Measurements from ENCODE around the gene HBD. TPM values are rescaled to one million over a fixed set of nuclear protein-coding genes. Genes with fewer than 3 reads are reported as not detected.

HBD gene
- total and polyA plus RNA-seq, 2 donors from 2014 or later: 1.3 to 5.6 TPM

- H3K4me1 ChIP-seq (ENCODE audit: control insufficient read depth in 2 of 3, insufficient read depth in 2 of 3, low read depth in 1 of 3, low read length in 3 of 3): no peaks in the 10 kb centered on the region
- no peaks in the 10 kb centered on the region for H3K36me3 ChIP-seq (ENCODE audit: control insufficient read depth in 2 of 3, insufficient read depth in 3 of 3, low read length in 3 of 3)
- H3K9me3 ChIP-seq (ENCODE audit: control insufficient read depth in 2 of 3, insufficient read depth in 1 of 3, low read length in 3 of 3): no peaks in the 10 kb centered on the region
- no peak overlapping the region for H3K4me3 ChIP-seq (ENCODE audit: low read length in 3 of 3)
- FAIRE-seq (no peak), DNase-seq (no peak)
- H3K27me3 ChIP-seq (ENCODE audit: control insufficient read depth, insufficient read depth, low read length): no peaks in the 10 kb centered on the region
- no peak overlapping the region for H3K27ac ChIP-seq (ENCODE audit: low read depth in 2 of 2, low read length in 2 of 2)
- H3K9ac ChIP-seq (ENCODE audit: low read length in 3 of 3): no peak overlapping the region
- TF ChIP-seq CTCF (IDR thresholded peaks at IDR 0.05; ENCODE audit: borderline replicate concordance, extremely low read depth, insufficient read depth): no peak
- intact Hi-C loops (cut with DNase I): no loop called here
Measured at GRCh38 chr11:5275369-5276110, 41.3 kb upstream of the HBD start.

GRCh38 chr11:5274395-5274794 is 40.1 kb upstream of the HBD start:
- H3K9ac ChIP-seq (ENCODE audit: low read length in 3 of 3): no peak overlapping the region
- FAIRE-seq: no peak
- intact Hi-C loops (cut with DNase I): no loop called here
- no peak for TF ChIP-seq CTCF (IDR thresholded peaks at IDR 0.05; ENCODE audit: borderline replicate concordance, extremely low read depth, insufficient read depth)
- no peaks in the 10 kb centered on the region for H3K4me1 ChIP-seq (ENCODE audit: control insufficient read depth in 2 of 3, insufficient read depth in 2 of 3, low read depth in 1 of 3, low read length in 3 of 3)
- H3K4me3 ChIP-seq (ENCODE audit: low read length in 3 of 3): no peak overlapping the region
- H3K27me3 ChIP-seq (ENCODE audit: control insufficient read depth, insufficient read depth, low read length): no peaks in the 10 kb centered on the region
- H3K27ac ChIP-seq (ENCODE audit: low read depth in 2 of 2, low read length in 2 of 2): no peak overlapping the region
- no peaks in the 10 kb centered on the region for H3K36me3 ChIP-seq (ENCODE audit: control insufficient read depth in 2 of 3, insufficient read depth in 3 of 3, low read length in 3 of 3)
- no peaks in the 10 kb centered on the region for H3K9me3 ChIP-seq (ENCODE audit: control insufficient read depth in 2 of 3, insufficient read depth in 1 of 3, low read length in 3 of 3)
- no peak for DNase-seq

GRCh38 chr11:5272395-5273017 is 38.2 kb upstream of the HBD start:
- Histone ChIP-seq H3K36me3 (ENCODE audit: control insufficient read depth in 2 of 3, insufficient read depth in 3 of 3, low read length in 3 of 3) (no peaks in the 10 kb centered on the region), H3K9ac (ENCODE audit: low read length in 3 of 3) (no peak overlapping the region), H3K4me1 (ENCODE audit: control insufficient read depth in 2 of 3, insufficient read depth in 2 of 3, low read depth in 1 of 3, low read length in 3 of 3) (no peaks in the 10 kb centered on the region), H3K27ac (ENCODE audit: low read depth in 2 of 2, low read length in 2 of 2) (no peak overlapping the region), H3K9me3 (ENCODE audit: control insufficient read depth in 2 of 3, insufficient read depth in 1 of 3, low read length in 3 of 3) (no peaks in the 10 kb centered on the region), H3K4me3 (ENCODE audit: low read length in 3 of 3) (no peak overlapping the region), H3K27me3 (ENCODE audit: control insufficient read depth, insufficient read depth, low read length) (no peaks in the 10 kb centered on the region)
- FAIRE-seq (no peak), DNase-seq (no peak)
- no peak for TF ChIP-seq CTCF (IDR thresholded peaks at IDR 0.05; ENCODE audit: borderline replicate concordance, extremely low read depth, insufficient read depth)
- intact Hi-C loops (cut with DNase I): no loop called here

Data from kidney (tissue), 14 donors.